ENCODE data around the gene HAND2.

The HAND2 gene

DNA sequence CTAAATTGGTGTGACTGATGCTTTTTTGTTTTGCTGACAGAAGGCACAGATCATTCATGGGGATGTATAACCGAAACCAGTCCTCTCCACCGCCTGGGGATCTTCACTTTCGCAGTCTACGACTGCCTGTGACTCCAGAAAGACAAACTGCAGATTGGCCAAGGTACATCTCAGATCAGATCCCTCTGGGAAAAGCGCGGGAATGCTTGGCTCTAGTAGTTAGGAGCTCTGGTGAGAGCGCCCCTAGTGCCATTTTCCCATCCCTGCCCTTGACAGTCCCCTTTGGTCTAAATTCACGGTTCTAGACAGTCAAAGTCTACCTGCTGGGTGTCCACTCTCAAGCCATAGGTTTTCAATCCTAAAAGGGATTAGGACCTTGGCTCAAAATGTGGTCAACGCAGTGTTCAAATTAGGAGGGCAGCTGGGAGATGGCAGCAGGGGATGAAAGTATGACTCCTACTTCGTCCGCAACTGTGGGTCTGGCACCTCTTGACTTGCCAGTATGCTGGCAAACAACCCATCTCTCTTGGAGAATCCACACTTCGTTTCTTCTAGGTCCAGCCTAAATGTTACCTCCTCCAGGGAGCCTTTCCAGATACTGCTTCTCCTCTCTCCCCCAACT lies 6.9 kb upstream of the HAND2 start:
- no peak overlapping the region for H3K27ac ChIP-seq (ENCODE audit: low read depth, low read length, severe bottlenecking)
- no peaks in the 10 kb centered on the region for H3K36me3 ChIP-seq (ENCODE audit: control insufficient read depth, insufficient read depth, low read length)
- WGBS, 2 experiments (ENCODE audit: insufficient coverage in 2 of 2): 20% methylated on average over 11 to 12 of the region's 12 CpGs
- H3K4me1 ChIP-seq (ENCODE audit: control insufficient read depth, insufficient read depth, low read length, poor library complexity, severe bottlenecking): peaks cover 5% of the 10 kb centered on the region
- H3K4me3 ChIP-seq (ENCODE audit: extremely low read depth, insufficient read depth, low read length, poor library complexity, severe bottlenecking): no peak overlapping the region
- no peaks in the 10 kb centered on the region for H3K9me3 ChIP-seq (ENCODE audit: control insufficient read depth, low read length)

DNA sequence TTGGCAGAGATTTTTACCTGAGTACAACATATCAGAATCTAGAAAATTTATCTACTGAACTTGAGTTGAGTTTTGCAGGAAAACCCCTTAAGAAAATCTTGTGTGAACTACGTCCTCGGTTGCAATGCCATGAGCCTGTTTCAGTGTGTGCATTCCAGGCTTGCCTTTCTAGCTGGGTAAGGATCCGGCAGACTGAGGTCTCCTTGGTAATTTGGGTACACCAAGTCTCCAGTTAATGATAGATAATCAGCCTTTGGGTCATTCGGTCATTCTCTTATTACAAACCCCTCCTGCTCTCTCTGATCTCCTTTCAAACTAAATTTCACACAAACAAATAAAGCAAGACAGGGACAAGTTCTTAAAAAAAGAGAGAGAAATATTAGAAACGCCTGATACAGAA lies 5.9 kb upstream of the HAND2 start:
- Histone ChIP-seq H3K36me3 (ENCODE audit: control insufficient read depth, insufficient read depth, low read length) (no peaks in the 10 kb centered on the region), H3K4me3 (ENCODE audit: extremely low read depth, insufficient read depth, low read length, poor library complexity, severe bottlenecking) (no peak overlapping the region)
- WGBS, 2 experiments (ENCODE audit: insufficient coverage in 2 of 2): 20% methylated on average over 2 of the region's 5 CpGs; no CpG with 5 or more reads in 1 of the 2 experiments

DNA sequence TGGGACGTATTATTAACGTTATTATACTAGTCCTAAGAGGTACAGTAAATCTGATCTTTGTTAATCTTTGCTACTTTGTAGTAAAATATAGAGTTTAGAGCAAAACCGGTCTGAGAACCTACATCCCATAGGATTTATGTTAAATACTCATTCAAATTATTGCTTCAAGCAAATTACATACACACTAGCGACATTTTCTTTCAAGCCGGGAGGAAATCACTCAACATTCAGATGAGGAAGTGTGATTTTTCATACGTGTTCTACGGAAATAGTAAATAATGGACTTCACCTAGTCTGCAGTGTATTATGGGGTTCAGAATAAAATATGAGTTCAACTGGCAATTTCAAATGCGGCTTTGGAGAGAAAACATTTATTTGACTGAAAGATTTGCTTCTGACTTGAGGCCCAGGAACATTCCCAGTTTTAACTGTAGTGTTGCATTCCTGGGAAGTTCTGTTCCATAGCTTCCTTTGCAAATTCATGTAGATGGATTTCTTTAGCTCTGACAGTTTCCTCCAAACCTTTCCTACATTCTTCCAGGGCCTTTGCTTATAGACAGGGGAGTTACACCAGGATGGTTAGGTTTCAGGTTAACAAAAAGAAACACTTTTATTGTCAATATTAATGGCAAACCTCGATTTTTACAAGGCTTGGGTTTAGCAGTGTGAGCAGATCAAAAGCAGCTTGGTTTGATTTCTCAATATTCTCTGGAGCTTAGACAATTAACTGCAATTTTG lies 5.3 kb upstream of the HAND2 start:
- H3K4me1 ChIP-seq (ENCODE audit: control insufficient read depth, insufficient read depth, low read length, poor library complexity, severe bottlenecking): peaks cover 5% of the 10 kb centered on the region
- no peak overlapping the region for H3K27ac ChIP-seq (ENCODE audit: low read depth, low read length, severe bottlenecking)
- H3K9me3 ChIP-seq (ENCODE audit: control insufficient read depth, low read length): no peaks in the 10 kb centered on the region
- no peaks in the 10 kb centered on the region for H3K36me3 ChIP-seq (ENCODE audit: control insufficient read depth, insufficient read depth, low read length)
- 11 to 18% methylated on average over 4 to 5 of the region's 9 CpGs for WGBS, 2 experiments (ENCODE audit: insufficient coverage in 2 of 2)
- no peak overlapping the region for H3K4me3 ChIP-seq (ENCODE audit: extremely low read depth, insufficient read depth, low read length, poor library complexity, severe bottlenecking)

More for the DNA sequence above, 5.9 kb upstream of the HAND2 start:
- H3K9me3 ChIP-seq (ENCODE audit: control insufficient read depth, low read length): no peaks in the 10 kb centered on the region
- H3K27ac ChIP-seq (ENCODE audit: low read depth, low read length, severe bottlenecking): no peak overlapping the region
- H3K4me1 ChIP-seq (ENCODE audit: control insufficient read depth, insufficient read depth, low read length, poor library complexity, severe bottlenecking): peaks cover 5% of the 10 kb centered on the region

DNA sequence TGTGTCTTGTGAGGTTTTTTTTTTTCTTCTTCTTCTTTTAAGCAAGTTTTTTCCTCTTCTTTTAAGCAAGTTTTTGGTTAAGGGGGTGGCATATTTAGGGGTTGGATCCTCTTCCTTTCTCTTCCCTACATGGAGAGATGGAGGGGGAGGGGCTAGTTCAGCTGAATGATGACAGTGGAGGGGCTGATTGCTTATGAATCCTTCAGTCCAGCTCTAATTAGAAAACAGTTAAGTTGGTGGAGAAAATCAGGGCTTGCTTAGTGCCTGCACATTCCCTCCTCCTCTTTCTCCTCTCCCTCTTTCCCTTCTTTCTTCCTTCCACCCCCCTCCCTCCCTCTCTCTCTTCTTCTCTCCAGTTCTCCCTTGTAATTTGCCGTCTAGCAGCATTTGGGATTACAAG lies 4.4 kb upstream of the HAND2 start:
- H3K27ac ChIP-seq (ENCODE audit: low read depth, low read length, severe bottlenecking): no peak overlapping the region
- no peak overlapping the region for H3K4me3 ChIP-seq (ENCODE audit: extremely low read depth, insufficient read depth, low read length, poor library complexity, severe bottlenecking)
- H3K4me1 ChIP-seq (ENCODE audit: control insufficient read depth, insufficient read depth, low read length, poor library complexity, severe bottlenecking): peaks cover 5% of the 10 kb centered on the region
- no CpG with 5 or more reads among the region's 1 CpG for WGBS, 2 experiments (ENCODE audit: insufficient coverage in 2 of 2)
- no peaks in the 10 kb centered on the region for H3K9me3 ChIP-seq (ENCODE audit: control insufficient read depth, low read length)
- H3K36me3 ChIP-seq (ENCODE audit: control insufficient read depth, insufficient read depth, low read length): no peaks in the 10 kb centered on the region

DNA sequence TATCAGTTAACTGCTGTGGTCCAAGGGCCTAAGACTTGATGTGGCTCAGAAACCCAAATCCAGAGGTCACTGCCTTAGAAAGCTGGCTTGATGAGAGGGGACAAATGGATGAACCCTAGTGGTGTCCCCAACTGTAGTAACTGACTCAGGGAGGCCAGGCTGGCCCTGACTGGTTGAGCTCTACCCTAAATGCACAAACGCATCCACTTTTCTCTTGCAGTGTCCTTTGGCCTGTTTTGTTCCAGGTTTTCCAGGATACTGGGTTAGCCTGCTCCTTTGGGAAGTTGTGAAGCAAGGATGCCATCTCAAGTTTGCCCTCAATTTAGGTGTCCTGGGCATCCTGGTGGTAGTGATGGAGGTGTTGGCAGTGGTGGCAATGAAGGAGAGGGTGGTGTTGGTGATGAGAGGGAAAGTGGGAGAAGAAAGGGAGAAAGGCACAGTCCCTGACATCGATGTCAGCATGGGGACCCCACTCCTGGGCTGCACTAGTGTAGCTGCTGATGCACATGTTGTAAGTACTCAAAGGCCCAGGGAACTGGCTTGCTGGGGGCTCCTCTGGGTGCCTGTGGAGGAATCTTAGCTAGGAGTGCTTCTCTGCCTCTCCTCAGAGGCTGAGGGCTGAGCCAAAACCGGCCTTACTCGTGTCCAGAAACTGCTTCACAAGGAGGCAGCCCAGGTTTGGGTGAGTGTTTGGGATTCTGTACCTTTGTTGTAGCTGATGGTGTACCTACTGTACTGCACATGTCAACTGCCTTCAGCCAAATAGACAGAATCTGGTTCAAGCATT lies 2.9 kb upstream of the HAND2 start:
- H3K27ac ChIP-seq (ENCODE audit: low read depth, low read length, severe bottlenecking): no peak overlapping the region
- H3K36me3 ChIP-seq (ENCODE audit: control insufficient read depth, insufficient read depth, low read length): no peaks in the 10 kb centered on the region
- H3K4me1 ChIP-seq (ENCODE audit: control insufficient read depth, insufficient read depth, low read length, poor library complexity, severe bottlenecking): no peaks in the 10 kb centered on the region
- H3K9me3 ChIP-seq (ENCODE audit: control insufficient read depth, low read length): no peaks in the 10 kb centered on the region
- WGBS, 2 experiments (ENCODE audit: insufficient coverage in 2 of 2): 25 to 37% methylated on average over 2 to 4 of the region's 4 CpGs
- H3K4me3 ChIP-seq (ENCODE audit: extremely low read depth, insufficient read depth, low read length, poor library complexity, severe bottlenecking): no peak overlapping the region

DNA sequence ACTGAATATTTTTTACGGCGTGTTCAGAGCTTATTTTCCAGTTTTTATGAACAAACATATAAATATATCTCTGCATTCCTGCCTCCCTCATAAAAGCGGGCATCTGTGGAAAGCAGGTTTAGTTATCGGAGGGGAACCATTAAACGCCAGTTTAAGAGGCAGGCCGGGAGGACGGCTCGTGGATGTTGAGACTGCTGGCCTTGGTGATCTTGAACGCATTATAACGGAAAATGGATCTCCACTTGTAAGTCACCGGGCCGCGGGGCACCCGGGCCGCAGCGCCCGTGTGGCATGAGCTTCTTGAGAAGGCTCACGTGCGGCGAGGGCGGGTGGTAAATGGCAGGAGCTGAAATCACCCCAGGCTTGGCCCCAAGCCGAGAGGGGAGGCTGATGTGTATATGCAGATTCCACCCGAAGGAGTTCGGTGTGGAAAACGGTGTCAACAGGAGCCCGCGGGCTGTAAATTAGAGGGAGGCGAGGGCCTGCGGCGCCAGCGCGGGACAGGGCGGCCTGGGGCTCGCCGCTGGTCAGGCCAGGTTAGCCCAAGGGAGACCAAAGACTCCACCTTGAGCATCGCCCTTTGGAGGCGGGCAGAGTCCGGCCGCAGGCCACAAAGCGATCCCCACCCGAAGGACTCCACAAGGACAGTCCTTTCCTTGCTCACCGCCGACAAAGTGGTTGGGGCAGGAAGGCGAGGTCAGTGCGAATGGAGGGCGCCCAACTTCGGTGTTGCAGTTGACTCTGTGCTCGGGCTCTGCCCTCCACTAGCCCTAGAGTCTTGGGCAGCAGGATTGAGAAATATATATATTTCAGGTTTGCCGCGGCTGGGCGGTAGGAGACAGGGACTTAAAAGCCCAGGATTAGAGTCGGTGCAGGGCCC lies 1.3 kb upstream of the HAND2 start:
- Histone ChIP-seq H3K27ac (ENCODE audit: low read depth, low read length, severe bottlenecking) (no peak overlapping the region), H3K36me3 (ENCODE audit: control insufficient read depth, insufficient read depth, low read length) (no peaks in the 10 kb centered on the region), H3K4me1 (ENCODE audit: control insufficient read depth, insufficient read depth, low read length, poor library complexity, severe bottlenecking) (peaks cover 8% of the 10 kb centered on the region), H3K4me3 (ENCODE audit: extremely low read depth, insufficient read depth, low read length, poor library complexity, severe bottlenecking) (no peak overlapping the region), H3K9me3 (ENCODE audit: control insufficient read depth, low read length) (no peaks in the 10 kb centered on the region)
- 4% methylated on average over 43 to 47 of the region's 52 CpGs for WGBS, 2 experiments (ENCODE audit: insufficient coverage in 2 of 2)

DNA sequence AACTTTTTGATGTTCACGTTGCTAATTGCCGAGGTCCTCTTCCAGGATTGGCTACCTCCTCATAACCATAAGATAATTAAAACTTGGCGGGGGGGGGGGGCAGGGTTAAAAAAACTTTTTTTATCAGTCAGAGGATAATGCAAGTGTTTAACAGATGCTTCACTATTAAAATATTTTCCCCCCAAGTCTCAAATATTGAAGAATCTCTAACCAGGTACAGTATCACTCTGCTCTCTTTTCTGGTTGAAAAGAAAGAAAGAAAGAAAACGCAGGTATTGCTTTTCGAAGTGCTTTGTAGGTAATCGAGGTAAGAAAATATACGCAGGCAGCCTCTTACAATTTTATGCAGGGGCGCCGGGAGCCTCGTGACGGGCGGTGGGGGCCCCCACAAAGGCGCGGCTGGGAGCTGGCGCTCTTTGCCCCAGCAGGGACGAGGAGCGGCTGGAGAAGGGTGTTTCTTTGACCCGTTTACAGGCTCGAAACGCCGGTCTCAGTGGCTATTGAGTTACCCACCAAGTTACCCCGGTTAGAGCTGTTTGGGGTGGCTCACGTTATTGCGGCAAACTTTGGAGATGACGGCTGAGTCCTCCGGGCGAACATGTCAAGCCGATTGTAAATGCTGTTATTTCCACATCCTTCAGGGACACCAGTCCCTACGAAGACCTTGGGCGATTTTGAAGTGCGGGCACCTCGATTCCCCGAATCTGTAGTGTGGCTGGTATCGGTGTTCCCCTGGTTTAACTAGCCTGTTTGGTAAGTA lies 477 bp upstream of the HAND2 start:
- Histone ChIP-seq H3K4me3 (ENCODE audit: extremely low read depth, insufficient read depth, low read length, poor library complexity, severe bottlenecking) (peak overlapping the region; percentile 48), H3K36me3 (ENCODE audit: control insufficient read depth, insufficient read depth, low read length) (no peaks in the 10 kb centered on the region), H3K4me1 (ENCODE audit: control insufficient read depth, insufficient read depth, low read length, poor library complexity, severe bottlenecking) (peaks cover 9% of the 10 kb centered on the region), H3K27ac (ENCODE audit: low read depth, low read length, severe bottlenecking) (no peak overlapping the region), H3K9me3 (ENCODE audit: control insufficient read depth, low read length) (no peaks in the 10 kb centered on the region)
- 1 to 3% methylated on average over 24 to 27 of the region's 34 CpGs for WGBS, 2 experiments (ENCODE audit: insufficient coverage in 2 of 2)

DNA sequence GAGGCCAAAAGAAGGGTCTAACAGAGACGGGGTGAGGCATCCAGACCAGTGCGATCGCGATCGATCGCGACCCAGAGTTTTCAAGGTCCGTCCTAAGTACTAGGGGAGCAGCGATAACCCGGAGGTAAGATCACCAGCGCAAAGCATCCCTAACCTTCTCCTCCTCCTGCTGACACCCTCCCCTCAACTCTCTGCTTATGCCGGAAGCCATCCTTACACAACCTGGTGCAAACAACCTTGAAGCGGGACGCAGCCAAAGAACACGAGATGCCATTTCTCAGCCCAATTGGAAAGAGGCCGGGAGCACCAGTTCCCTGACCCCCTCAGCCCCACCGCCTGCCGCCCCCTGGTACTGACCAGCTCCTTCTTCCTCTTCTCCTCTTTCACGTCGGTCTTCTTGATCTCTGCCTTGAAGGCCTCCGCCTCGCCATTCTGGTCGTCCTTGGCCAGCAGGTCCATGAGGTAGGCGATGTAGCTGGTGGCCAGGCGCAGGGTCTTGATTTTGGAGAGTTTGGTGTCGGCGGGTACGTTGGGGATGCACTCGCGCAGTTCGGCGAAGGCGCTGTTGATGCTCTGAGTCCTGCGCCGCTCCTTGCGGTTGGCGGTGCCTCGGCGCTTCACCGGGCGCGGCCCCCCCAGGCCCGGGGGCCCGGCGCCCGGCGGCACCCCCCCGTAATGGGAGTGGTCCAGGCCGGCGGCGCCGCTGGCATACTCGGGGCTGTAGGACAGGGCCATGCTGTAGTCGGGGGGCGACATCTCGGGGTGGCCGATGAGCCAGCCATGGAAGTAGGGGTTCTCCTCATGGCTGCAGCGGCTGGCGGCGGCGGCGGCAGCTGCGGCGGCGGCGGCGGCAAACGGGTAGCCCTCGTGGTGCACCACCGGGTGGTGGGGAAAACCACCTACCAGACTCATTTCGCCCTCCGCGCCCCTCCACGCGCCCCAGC lies 1.4 kb downstream of the HAND2 start:
- Histone ChIP-seq H3K27ac (ENCODE audit: low read depth, low read length, severe bottlenecking) (no peak overlapping the region), H3K36me3 (ENCODE audit: control insufficient read depth, insufficient read depth, low read length) (no peaks in the 10 kb centered on the region), H3K4me3 (ENCODE audit: extremely low read depth, insufficient read depth, low read length, poor library complexity, severe bottlenecking) (peak overlapping the region; percentile 47), H3K4me1 (ENCODE audit: control insufficient read depth, insufficient read depth, low read length, poor library complexity, severe bottlenecking) (peaks cover 12% of the 10 kb centered on the region), H3K9me3 (ENCODE audit: control insufficient read depth, low read length) (no peaks in the 10 kb centered on the region)
- 0 to 1% methylated on average over 42 to 54 of the region's 75 CpGs for WGBS, 2 experiments (ENCODE audit: insufficient coverage in 2 of 2)

All from mesodermal cell (in vitro differentiated cells).